GM18520 (cell line): Measurements from ENCODE around the gene CLCNKA.
"Not testable (repeated sequence)": the region's sequence is repeated elsewhere in the genome, so short reads cannot be mapped to it uniquely, and the experiment has no call there.

Experiments
- ATAC-seq: cut with Tn5 transposase; IDR thresholded peaks from one replicate; pipeline ENCODE4 v1.9.1; 2021; ENCODE audit not compliant: unreplicated experiment

Gene CLCNKA

GRCh38 chr1:15997076-15997585 is 24.7 kb upstream of the CLCNKA start:
- ATAC-seq: no peak

GRCh38 chr1:15997637-15998280 is 24.1 kb upstream of the CLCNKA start:
- ATAC-seq: no peak

GRCh38 chr1:15998929-15999328 is 22.9 kb upstream of the CLCNKA start:
- ATAC-seq: no peak

- not testable (repeated sequence) for ATAC-seq
Measured at GRCh38 chr1:16001274-16001673, 20.6 kb upstream of the CLCNKA start.

- no peak for ATAC-seq
Measured at GRCh38 chr1:16005597-16005996, 16.2 kb upstream of the CLCNKA start.

- ATAC-seq: no peak
Measured at GRCh38 chr1:16006010-16006409, 15.8 kb upstream of the CLCNKA start.

- no peak for ATAC-seq
Measured at GRCh38 chr1:16006552-16007485, 15.0 kb upstream of the CLCNKA start.

- ATAC-seq: no peak
Measured at GRCh38 chr1:16007671-16008341, 14.0 kb upstream of the CLCNKA start.

GRCh38 chr1:16009030-16009460 is 12.8 kb upstream of the CLCNKA start:
- no peak for ATAC-seq

- no peak for ATAC-seq
Measured at GRCh38 chr1:16009678-16010077, 12.2 kb upstream of the CLCNKA start.

GRCh38 chr1:16010837-16011236 is 11.0 kb upstream of the CLCNKA start:
- ATAC-seq: no peak

- ATAC-seq: no peak
Measured at GRCh38 chr1:16011936-16012589, 9.8 kb upstream of the CLCNKA start.

GRCh38 chr1:16012590-16013219 is 9.1 kb upstream of the CLCNKA start:
- no peak for ATAC-seq

- no peak for ATAC-seq
Measured at GRCh38 chr1:16013220-16013907, 8.5 kb upstream of the CLCNKA start.

- ATAC-seq: no peak
Measured at GRCh38 chr1:16013908-16014258, 8.0 kb upstream of the CLCNKA start.

- ATAC-seq: no peak
Measured at GRCh38 chr1:16014509-16015482, 7.0 kb upstream of the CLCNKA start.

GRCh38 chr1:16015491-16015890 is 6.3 kb upstream of the CLCNKA start:
- no peak for ATAC-seq

- no peak for ATAC-seq
Measured at GRCh38 chr1:16015960-16016901, 5.6 kb upstream of the CLCNKA start.
